Esophagus muscularis mucosa (tissue), 4 donors: Measurements from ENCODE around the gene KRT40. TPM values are rescaled to one million over a fixed set of nuclear protein-coding genes. Genes with fewer than 3 reads are reported as not detected.

Experiments
- DNase-seq: peaks from one replicate; pipeline ENCODE4 v3.0.0-alpha.2; 2017; ENCODE audit errors: extremely low spot score
- H3K27ac ChIP-seq, 4 donors: fragments of 200-600 bp; sonication (generic); replicated peaks in 1 of 4; 1 replicate in 3 of 4; 2 replicates in 1 of 4; pipeline ENCODE4 v1.5.1; 2016 to 2019; ENCODE audit warnings: mild to moderate bottlenecking in 1 of 4
- H3K27me3 ChIP-seq, 4 donors: fragments of 200-600 bp; sonication (generic); one replicate each; pipeline versions ENCODE4 v1.5.1 to v1.6.0; 2016 to 2019
- H3K36me3 ChIP-seq, 4 donors: fragments of 200-600 bp; sonication (generic); one replicate each; pipeline ENCODE4 v1.5.1; 2016 to 2019
- H3K4me1 ChIP-seq, 4 donors: fragments of 200-600 bp; sonication (generic); one replicate each; pipeline ENCODE4 v1.5.1; 2016 to 2019
- H3K4me3 ChIP-seq, 4 donors: fragments of 200-600 bp; sonication (generic); 1 replicate in 2 of 4; 2 replicates in 2 of 4; pipeline ENCODE4 v1.5.1; 2016 to 2019; ENCODE audit warnings: mild to moderate bottlenecking in 4 of 4, moderate library complexity in 1 of 4
- H3K9me3 ChIP-seq, 4 donors: fragments of 200-600 bp; sonication (generic); 1 replicate in 3 of 4; 2 replicates in 1 of 4; pipeline ENCODE4 v1.5.1; 2016 to 2019
- EP300 ChIP-seq: sonication (generic); formaldehyde crosslinking; IDR thresholded peaks from one replicate; pipeline ENCODE4 v1.6.1; 2017; ENCODE audit warnings: antibody characterized with exemption
- POLR2A ChIP-seq: fragments of 450-650 bp; IDR thresholded peaks from one replicate; pipeline ENCODE4 v1.6.1; 2017; ENCODE audit warnings: antibody characterized with exemption, moderate library complexity, mild to moderate bottlenecking, low read depth
- POLR2AphosphoS5 ChIP-seq, 2 donors: sonication (generic); formaldehyde crosslinking; IDR thresholded peaks; one replicate each; pipeline ENCODE4 v1.6.1; 2017; ENCODE audit warnings: antibody characterized with exemption in 2 of 2
- WGBS: methylation state at CpG from one replicate; pipeline ENCODE4 v1.1.5; 2018; 5-methylcytosine and 5-hydroxymethylcytosine counted together
- intact Hi-C: fragments of 100-400 bp; cut with DNase I; formaldehyde crosslinking; loops from one replicate; pipeline ENCODE4 v1.15.1; 2023
- total RNA-seq, 4 donors: library from RNA; depleted of rRNA; stranded (reverse); fragments of >200 nt; gene quantifications; one replicate each; pipeline versions ENCODE4 v1.1.0 to v1.2.1, GENCODE V29; 2016
- TF ChIP-seq, protein P1 (sequence below), 3 experiments: fragments of 200-600 bp in 2 of 3; fragments of 450-650 bp in 1 of 3; sonication (generic) in 2 of 3; IDR thresholded peaks; one replicate each; pipeline ENCODE4 v1.5.1; 2017 to 2019; ENCODE audit warnings: antibody characterized with exemption in 3 of 3, mild to moderate bottlenecking in 2 of 3, moderate library complexity in 1 of 3

KRT40 gene
- total RNA-seq, 4 donors from 2014 or later = not detected

DNA sequence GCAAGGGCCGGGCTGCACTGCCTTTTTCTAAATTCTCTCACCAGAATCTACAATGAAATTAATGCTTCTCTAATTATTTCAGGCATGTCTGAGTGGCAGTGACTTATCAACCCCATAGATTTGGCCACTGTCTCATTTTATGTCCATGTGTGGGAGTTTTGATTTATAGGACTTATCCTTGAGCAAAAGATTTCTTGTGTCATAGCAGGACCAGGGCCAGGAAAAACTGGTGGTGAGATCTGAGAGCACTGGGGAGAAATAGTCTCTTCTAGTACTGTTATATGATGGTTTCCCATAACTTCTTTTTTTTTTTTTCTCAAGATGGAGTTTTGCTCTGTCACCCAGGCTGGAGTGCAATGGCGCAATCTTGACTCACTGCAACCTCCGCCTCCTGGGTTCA lies 45.1 kb downstream of the KRT40 start:
- peaks cover 0 to 9% (median 7%) of the 10 kb centered on the region in 4 donors for H3K4me1 ChIP-seq
- TF ChIP-seq EP300 (no peak), POLR2A (no peak), POLR2AphosphoS5 (IDR thresholded peaks at IDR 0.05) (no peak)
- TF ChIP-seq, protein P1, sequence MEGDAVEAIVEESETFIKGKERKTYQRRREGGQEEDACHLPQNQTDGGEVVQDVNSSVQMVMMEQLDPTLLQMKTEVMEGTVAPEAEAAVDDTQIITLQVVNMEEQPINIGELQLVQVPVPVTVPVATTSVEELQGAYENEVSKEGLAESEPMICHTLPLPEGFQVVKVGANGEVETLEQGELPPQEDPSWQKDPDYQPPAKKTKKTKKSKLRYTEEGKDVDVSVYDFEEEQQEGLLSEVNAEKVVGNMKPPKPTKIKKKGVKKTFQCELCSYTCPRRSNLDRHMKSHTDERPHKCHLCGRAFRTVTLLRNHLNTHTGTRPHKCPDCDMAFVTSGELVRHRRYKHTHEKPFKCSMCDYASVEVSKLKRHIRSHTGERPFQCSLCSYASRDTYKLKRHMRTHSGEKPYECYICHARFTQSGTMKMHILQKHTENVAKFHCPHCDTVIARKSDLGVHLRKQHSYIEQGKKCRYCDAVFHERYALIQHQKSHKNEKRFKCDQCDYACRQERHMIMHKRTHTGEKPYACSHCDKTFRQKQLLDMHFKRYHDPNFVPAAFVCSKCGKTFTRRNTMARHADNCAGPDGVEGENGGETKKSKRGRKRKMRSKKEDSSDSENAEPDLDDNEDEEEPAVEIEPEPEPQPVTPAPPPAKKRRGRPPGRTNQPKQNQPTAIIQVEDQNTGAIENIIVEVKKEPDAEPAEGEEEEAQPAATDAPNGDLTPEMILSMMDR (IDR thresholded peaks at IDR 0.05) = no peak
- WGBS = 85% methylated on average over 3 of the region's 3 CpGs
- intact Hi-C loops = no loop called here
- no peak overlapping the region for H3K27ac ChIP-seq
- H3K4me3 ChIP-seq = no peak overlapping the region
- H3K27me3 ChIP-seq = no peaks in the 10 kb centered on the region
- DNase-seq = no peak
- H3K9me3 ChIP-seq = no peaks in the 10 kb centered on the region
- no peaks in the 10 kb centered on the region for H3K36me3 ChIP-seq

DNA sequence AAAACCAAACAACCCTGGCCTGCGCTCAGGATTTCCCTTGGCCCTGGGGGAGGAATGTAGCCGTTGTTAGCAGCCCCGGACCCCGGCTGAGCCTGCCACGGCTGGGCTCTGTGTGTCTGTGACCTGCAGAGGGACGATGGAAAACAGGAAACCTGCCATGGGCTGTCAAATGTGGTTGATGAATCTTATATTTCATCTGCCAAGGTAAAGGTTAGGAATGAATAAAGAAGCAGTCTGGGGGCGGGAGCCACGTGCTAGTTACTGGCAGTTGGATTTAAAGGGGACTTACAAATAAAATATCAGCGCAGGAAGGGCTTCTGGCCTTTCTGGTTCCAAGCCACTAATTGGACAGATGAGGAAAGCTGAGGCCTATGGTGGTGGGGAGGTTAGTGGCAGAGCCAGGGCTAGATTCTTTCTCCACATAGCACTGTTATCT lies 46.7 kb downstream of the KRT40 start, which contains the start of gene KRT23:
Gene KRT23 (minus strand): TSS at position 263 of the 436 bp plus-strand sequence. CDS start 1,043 bp downstream, outside the sequence.
- intact Hi-C loops = no loop called here
- H3K36me3 ChIP-seq = no peaks in the 10 kb centered on the region
- H3K4me1 ChIP-seq = peaks cover 0 to 10% (median 9%) of the 10 kb centered on the region in 4 donors
- no peak within 1 kb of the TSS for H3K27ac ChIP-seq
- no peaks in the 10 kb centered on the region for H3K9me3 ChIP-seq
- DNase-seq = no peak
- 21% methylated on average over 9 of the region's 9 CpGs for WGBS
- no peak within 1 kb of the TSS for H3K4me3 ChIP-seq
- no peaks in the 10 kb centered on the region for H3K27me3 ChIP-seq
- TF ChIP-seq POLR2AphosphoS5 (IDR thresholded peaks at IDR 0.05) (no peak), POLR2A (no peak), EP300 (no peak)
- TF ChIP-seq, protein P1 (IDR thresholded peaks at IDR 0.05) = no peak

DNA sequence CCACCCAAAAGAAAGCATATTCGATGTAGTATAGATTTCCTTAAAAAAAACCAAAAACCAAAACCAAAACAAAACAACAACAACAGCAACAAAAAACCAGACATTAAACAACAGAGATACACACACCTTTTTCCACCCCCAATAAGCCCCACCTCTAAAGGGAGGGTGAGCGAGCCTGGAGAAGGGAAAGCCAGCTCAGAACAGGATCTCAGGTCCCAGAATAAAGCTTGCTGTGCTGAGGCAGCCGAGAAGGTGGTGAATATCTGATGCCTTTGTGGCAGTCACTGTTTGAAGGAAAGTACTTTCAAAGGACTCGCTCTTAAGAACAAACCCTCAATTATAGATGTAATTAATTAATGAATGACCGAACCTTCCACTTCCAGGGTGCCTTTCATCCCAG lies 47.1 kb downstream of the KRT40 start:
- no peak for DNase-seq

DNA sequence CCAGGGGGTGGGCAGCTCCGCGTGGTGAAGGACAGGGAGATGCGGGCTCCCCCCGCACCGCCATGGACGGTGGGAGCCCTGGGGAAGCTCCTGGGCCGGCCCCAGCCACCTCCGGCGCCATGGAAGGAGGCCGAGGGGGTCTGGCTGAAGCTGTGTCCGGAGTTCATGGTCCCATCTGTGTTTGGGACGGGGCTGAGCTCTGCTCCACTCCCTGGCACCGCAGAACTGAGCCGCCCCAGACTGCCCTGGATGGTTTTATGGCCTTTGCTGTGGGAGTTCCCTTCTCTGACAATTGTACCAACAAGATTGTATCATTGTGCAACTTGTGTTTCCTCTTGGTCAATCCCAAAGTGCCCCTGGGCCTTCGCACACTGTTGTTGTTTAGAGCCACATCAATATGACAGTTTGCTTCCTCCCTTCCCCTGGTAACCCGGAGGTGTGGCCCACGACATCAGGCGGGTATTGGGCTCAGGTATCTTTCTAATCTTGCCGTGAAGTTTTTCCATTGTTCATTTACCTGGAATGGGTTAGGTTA lies 47.6 kb downstream of the KRT40 start:
- no peak for DNase-seq
- Histone ChIP-seq H3K36me3 (no peaks in the 10 kb centered on the region), H3K27ac (no peak overlapping the region), H3K9me3 (no peaks in the 10 kb centered on the region), H3K27me3 (no peaks in the 10 kb centered on the region), H3K4me3 (peak overlapping the region in 1 of 4 donors; percentile 0), H3K4me1 (peaks cover 0 to 16% (median 9%) of the 10 kb centered on the region in 4 donors)
- TF ChIP-seq, protein P1 (IDR thresholded peaks at IDR 0.05) = no peak
- TF ChIP-seq EP300 = no peak
- WGBS = 90% methylated on average over 10 of the region's 19 CpGs
- intact Hi-C loops = no loop called here

More for the DNA sequence above, 47.1 kb downstream of the KRT40 start:
- Histone ChIP-seq H3K27me3 (no peaks in the 10 kb centered on the region), H3K4me3 (no peak overlapping the region), H3K27ac (no peak overlapping the region), H3K4me1 (peaks cover 0 to 14% (median 9%) of the 10 kb centered on the region in 4 donors), H3K9me3 (no peaks in the 10 kb centered on the region), H3K36me3 (no peaks in the 10 kb centered on the region)
- TF ChIP-seq POLR2AphosphoS5 (IDR thresholded peaks at IDR 0.05) = no peak
- TF ChIP-seq EP300 = no peak
- no peak for TF ChIP-seq POLR2A
- TF ChIP-seq, protein P1 (IDR thresholded peaks at IDR 0.05) = no peak
- intact Hi-C loops = no loop called here
- WGBS = 53% methylated on average over 5 of the region's 5 CpGs

DNA sequence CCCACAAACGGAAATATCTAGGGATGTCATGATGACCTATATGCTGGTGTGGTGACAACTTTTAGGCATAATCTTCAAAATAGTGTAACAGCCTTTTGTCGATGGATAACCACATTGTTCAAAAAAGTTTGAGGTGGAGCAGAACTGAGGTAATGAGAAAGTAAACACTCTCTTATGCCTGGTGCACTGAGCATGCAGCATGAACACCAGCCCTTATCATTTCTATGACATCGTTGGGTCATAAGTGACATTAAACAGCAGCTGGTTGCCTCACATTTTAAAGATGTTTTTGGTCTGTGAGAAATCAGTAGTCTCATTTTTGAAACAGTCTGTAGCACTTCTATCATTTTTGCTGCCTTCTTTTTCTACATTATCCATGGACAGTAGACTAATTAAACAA lies 48.5 kb downstream of the KRT40 start:
- intact Hi-C loops = no loop called here
- H3K9me3 ChIP-seq = no peaks in the 10 kb centered on the region
- WGBS = 85% methylated on average over 3 of the region's 3 CpGs

More for the DNA sequence above, 48.5 kb downstream of the KRT40 start:
- H3K4me3 ChIP-seq = no peak overlapping the region
- no peaks in the 10 kb centered on the region for H3K36me3 ChIP-seq
- no peak overlapping the region for H3K27ac ChIP-seq
- no peaks in the 10 kb centered on the region for H3K27me3 ChIP-seq
- no peak for DNase-seq
- TF ChIP-seq EP300 = no peak
- TF ChIP-seq, protein P1 (IDR thresholded peaks at IDR 0.05) = no peak
- TF ChIP-seq POLR2A = no peak
- H3K4me1 ChIP-seq = peaks cover 0 to 16% (median 9%) of the 10 kb centered on the region in 4 donors
